Naive B cell (primary cell): ENCODE data around the gene USP1. TPM values are rescaled to one million over a fixed set of nuclear protein-coding genes. Genes with fewer than 3 reads are reported as not detected.

Experiments used
- ATAC-seq, 2 donors: fragments of 150-1000 bp; cut with Tn5 transposase; 2 replicates each; pipeline ENCODE4 v1.10.0; 2021; ENCODE audit warnings: low read depth in 2 of 2, mild to moderate bottlenecking in 2 of 2, moderate library complexity in 2 of 2
- DNase-seq: peaks from one replicate; pipeline ENCODE4 v3.0.0; 2022
- H3K27ac Mint-ChIP-seq, 6 donors: one replicate each; pipeline ENCODE4 v1.8.0; 2020 to 2022; ENCODE audit warnings: mild to moderate bottlenecking in 6 of 6, mixed read lengths in 6 of 6, moderate library complexity in 5 of 6, inconsistent platforms in 2 of 6
- H3K27me3 Mint-ChIP-seq, 3 donors: one replicate each; pipeline ENCODE4 v1.8.0; 2021 to 2022; ENCODE audit warnings: mixed read lengths in 3 of 3, mild to moderate bottlenecking in 1 of 3
- H3K36me3 Mint-ChIP-seq, 2 donors: one replicate each; pipeline ENCODE4 v1.8.0; 2020 to 2022; ENCODE audit warnings: mixed read lengths in 2 of 2, inconsistent platforms in 1 of 2, mild to moderate bottlenecking in 1 of 2
- H3K4me1 Mint-ChIP-seq, 3 donors: one replicate each; pipeline ENCODE4 v1.8.0; 2020 to 2022; ENCODE audit warnings: mixed read lengths in 3 of 3, inconsistent platforms in 1 of 3, mild to moderate bottlenecking in 1 of 3, moderate library complexity in 1 of 3
- H3K4me3 Mint-ChIP-seq, 8 donors: one replicate each; pipeline ENCODE4 v1.8.0; 2020 to 2022; ENCODE audit warnings: mild to moderate bottlenecking in 8 of 8, mixed read lengths in 8 of 8, moderate library complexity in 8 of 8, inconsistent platforms in 2 of 8
- H3K9me3 Mint-ChIP-seq, 7 donors: one replicate each; pipeline ENCODE4 v1.8.0; 2020 to 2022; ENCODE audit warnings: mixed read lengths in 7 of 7, mild to moderate bottlenecking in 5 of 7, inconsistent platforms in 2 of 7, moderate library complexity in 1 of 7
- polyA plus RNA-seq, 6 donors: library from polyadenylated mRNA; unstranded; fragments of 300-500 nt; fragmentation: Illumina TruSeq; gene quantifications; one replicate each; pipeline ENCODE4 v1.2.3, GENCODE V29; 2021; ENCODE audit warnings: low read depth in 6 of 6

Gene USP1
- polyA plus RNA-seq, 6 donors from 2014 or later: 26.0 to 45.8 (median 37.6) TPM

DNA sequence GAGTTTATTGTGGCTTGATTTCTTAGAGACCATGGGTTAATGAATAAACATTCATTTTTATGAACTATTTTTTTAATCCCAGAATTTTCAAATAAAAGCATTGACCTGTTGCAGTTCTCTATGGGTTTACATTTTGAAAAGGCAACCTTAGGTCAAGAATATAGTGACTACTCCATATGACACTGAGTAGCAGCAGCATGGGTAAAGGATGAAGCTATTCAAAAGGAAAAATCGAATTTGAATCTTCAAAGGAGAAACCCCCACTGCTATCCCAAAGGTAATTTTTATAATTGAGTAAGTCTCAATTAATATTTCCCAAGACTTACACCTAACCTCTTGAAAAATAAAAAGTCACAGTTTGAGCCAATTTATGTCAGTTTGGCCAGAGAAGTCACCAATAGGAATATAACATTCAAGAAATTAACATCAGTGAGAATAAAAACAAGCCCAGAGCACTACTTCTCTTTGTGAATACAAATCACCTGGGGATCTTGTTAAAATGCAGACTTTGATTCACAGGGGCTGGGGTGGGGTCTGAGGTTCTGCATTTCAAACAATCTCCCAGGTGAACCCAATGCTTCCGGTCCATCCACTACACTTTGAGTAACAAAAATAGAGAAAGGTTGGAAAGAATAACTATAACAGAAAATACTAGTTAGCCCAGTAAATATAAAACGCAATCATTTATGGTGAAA is 39.8 kb downstream of the USP1 start:
- DNase-seq (no peak), ATAC-seq (no peak)
- Mint-ChIP-seq H3K27me3 (no peaks in the 10 kb centered on the region), H3K4me3 (no peak overlapping the region), H3K4me1 (no peaks in the 10 kb centered on the region), H3K9me3 (no peaks in the 10 kb centered on the region), H3K36me3 (peaks cover 8 to 16% of the 10 kb centered on the region in 2 donors), H3K27ac (no peak overlapping the region)

DNA sequence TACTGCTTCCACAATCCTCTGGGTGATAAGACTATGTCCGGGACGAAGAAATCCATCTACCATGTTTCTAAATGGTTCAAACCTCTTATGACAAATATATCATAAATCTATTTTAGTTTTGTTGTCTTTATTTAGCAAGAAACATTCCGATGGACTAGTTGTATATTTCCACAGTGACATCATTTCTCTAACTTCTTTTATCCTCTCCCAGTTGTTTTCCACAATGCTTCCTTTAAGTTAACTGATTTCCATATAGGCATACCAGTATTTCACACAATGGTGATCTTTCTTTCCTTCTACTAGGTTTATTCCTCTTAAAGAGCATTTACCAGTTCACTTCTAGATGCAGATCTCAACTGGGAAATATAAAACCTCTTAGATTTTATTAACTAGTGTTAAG is 44.8 kb downstream of the USP1 start:
- no peak for ATAC-seq

DNA sequence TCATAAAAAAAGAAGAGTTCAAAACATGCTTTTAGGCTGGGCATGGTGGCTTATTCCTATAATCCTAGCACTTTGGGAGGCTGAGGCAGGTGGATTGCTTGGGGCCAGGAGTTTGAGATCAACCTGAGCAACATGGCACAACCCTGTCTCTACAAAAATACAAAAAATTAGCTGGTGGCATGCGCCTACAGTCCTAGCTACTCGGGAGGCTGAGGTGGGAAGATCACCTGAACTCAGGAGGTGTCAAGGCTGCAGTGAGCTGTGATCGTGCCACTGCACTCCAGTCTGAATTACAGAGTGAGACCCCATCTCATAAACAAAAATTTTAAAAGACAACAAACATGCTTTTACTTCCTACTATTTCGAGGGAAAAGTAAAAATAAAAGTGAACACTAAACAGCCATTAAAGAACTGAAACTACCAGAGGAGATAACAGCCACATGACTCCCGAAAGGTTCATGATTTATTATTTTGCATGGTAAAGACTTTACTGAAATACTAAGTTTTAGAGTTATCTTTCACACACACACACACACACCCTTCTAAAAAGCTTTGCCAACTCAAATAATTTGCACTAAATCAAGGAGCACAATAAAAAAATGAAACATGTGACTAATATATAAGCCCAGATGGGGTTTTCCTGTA is 48.1 kb downstream of the USP1 start:
- no peaks in the 10 kb centered on the region for H3K9me3 Mint-ChIP-seq
- no peaks in the 10 kb centered on the region for H3K27me3 Mint-ChIP-seq
- peak overlapping the region in 5 of 6 donors; percentile 22 to 87 (median 82) for H3K27ac Mint-ChIP-seq
- peaks cover 5 to 16% of the 10 kb centered on the region in 2 donors for H3K36me3 Mint-ChIP-seq
- ATAC-seq (peak in 1 of 2 donors; percentile 35), DNase-seq (no peak)
- peak overlapping the region; percentile 55 to 87 (median 78) for H3K4me3 Mint-ChIP-seq
- peaks cover 18 to 29% (median 20%) of the 10 kb centered on the region in 3 donors for H3K4me1 Mint-ChIP-seq

More for the DNA sequence above, 44.8 kb downstream of the USP1 start:
- Mint-ChIP-seq H3K4me3 (no peak overlapping the region), H3K9me3 (no peaks in the 10 kb centered on the region), H3K27ac (peak overlapping the region in 1 of 6 donors; percentile 50), H3K27me3 (no peaks in the 10 kb centered on the region), H3K4me1 (peaks cover 18 to 29% (median 20%) of the 10 kb centered on the region in 3 donors), H3K36me3 (peaks cover 5 to 8% of the 10 kb centered on the region in 2 donors)
- DNase-seq: no peak

DNA sequence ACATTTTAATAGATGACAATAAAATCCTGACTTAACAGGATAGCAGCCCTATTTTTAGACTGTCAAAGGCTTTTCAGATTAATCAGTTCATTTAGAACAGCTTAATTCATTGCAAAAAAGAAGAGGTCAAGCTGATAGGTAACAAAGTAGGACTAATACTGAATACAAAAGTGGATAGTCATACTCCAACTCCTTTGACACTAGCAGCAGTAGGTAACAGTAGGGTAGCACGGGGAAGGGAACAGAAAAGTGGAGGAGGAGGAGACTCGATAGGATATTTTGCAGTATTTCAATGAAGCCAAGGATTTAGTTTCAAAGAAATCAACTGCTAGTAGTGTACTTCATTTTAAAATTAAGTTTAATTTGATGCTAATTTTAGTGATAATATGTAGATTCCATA is 51.1 kb downstream of the USP1 start:
- DNase-seq (no peak), ATAC-seq (no peak)
- Mint-ChIP-seq H3K36me3 (peaks cover 5 to 7% of the 10 kb centered on the region in 2 donors), H3K4me3 (no peak overlapping the region), H3K27ac (peak overlapping the region in 1 of 6 donors; percentile 24), H3K4me1 (peaks cover 18 to 28% (median 20%) of the 10 kb centered on the region in 3 donors), H3K27me3 (no peaks in the 10 kb centered on the region), H3K9me3 (no peaks in the 10 kb centered on the region)

DNA sequence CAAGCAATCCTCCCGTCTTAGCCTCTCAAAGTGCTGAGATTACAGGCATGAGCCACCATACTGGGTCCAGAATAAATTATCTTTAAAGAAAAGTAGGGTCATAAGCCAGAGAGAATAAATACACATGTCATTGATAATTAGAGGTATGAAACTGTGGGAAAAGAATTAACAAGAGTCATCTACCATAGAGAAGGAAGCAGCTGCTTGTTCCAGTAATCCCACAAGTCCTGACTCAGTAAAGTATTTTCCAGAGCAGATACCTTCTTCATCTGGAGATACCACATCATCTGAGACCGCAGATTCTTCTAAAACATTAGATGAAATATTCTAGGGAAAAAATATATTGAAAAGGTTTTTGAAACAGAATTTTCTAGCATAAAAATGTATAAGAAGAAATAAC is 55.7 kb downstream of the USP1 start:
- Mint-ChIP-seq H3K36me3 (peaks cover 7 to 10% of the 10 kb centered on the region in 2 donors), H3K27ac (peak overlapping the region in 1 of 6 donors; percentile 39), H3K4me3 (no peak overlapping the region), H3K27me3 (no peaks in the 10 kb centered on the region), H3K9me3 (no peaks in the 10 kb centered on the region), H3K4me1 (no peaks in the 10 kb centered on the region)
- ATAC-seq: no peak
- no peak for DNase-seq

DNA sequence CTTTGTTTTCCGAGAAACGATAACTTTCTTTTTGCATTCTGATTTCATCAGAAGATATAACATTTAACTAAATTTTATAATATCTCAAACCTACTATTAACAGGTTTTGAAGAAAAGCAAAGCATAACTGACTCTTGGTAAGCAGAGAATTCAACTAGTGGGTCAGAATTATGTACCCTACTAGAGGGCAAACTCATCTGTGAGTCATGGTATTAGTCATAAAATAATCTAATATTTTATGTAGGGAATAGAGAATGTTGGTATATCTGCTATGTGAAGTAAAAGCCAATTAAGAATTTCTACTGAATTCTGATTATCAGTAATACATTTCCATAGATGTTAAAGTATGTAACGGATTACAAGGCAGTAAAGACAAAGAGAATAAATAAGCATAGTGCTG is 56.8 kb downstream of the USP1 start:
- H3K9me3 Mint-ChIP-seq: no peaks in the 10 kb centered on the region
- H3K4me1 Mint-ChIP-seq: no peaks in the 10 kb centered on the region
- peaks cover 0 to 16% of the 10 kb centered on the region in 2 donors for H3K36me3 Mint-ChIP-seq
- H3K27me3 Mint-ChIP-seq: no peaks in the 10 kb centered on the region
- H3K27ac Mint-ChIP-seq: no peak overlapping the region
- DNase-seq: no peak
- no peak overlapping the region for H3K4me3 Mint-ChIP-seq
- ATAC-seq: no peak

DNA sequence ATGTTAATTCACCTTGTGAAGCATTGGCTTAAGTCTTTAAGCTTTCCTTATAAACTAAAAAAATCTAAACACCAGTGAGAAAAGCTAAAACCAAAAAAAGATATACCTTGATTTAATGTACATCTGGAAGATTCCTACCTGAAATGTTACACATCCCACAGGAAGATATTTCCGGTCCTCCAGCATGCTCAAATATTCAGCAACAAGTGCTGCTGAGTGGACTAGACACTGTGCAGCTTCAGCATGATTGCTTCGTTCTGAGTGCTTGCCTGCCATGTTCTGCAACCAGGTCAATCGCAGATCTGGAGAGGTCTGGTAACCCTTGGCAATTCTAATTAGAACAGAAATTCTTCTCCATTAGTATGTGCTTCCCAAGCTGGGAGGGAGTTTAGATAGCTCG is 57.3 kb downstream of the USP1 start:
- ATAC-seq: no peak
- Mint-ChIP-seq H3K4me1 (no peaks in the 10 kb centered on the region), H3K9me3 (no peaks in the 10 kb centered on the region), H3K27me3 (no peaks in the 10 kb centered on the region), H3K27ac (no peak overlapping the region), H3K36me3 (peaks cover 0 to 16% of the 10 kb centered on the region in 2 donors), H3K4me3 (no peak overlapping the region)
- DNase-seq: no peak

DNA sequence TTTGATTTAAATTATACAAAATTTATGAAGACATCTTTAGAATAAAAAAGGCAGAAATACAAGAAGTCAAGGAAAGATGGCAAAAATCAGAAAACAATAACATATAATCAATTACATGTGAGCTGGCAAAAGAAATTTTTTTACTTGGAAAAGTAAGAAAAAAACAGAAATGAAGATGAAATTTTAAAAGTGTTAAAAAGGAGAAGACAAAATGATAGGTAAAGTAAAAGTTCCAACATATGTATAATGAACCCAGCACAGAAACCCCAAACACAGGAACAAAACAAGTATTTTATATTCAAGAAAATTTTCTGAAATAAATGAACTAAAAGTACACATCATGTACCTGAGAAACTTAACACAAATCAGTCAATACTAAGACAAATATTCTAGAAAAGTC is 63.4 kb downstream of the USP1 start:
- Mint-ChIP-seq H3K27ac (peak overlapping the region in 1 of 6 donors; percentile 81), H3K4me1 (no peaks in the 10 kb centered on the region), H3K4me3 (no peak overlapping the region), H3K27me3 (no peaks in the 10 kb centered on the region), H3K36me3 (peaks cover 0 to 17% of the 10 kb centered on the region in 2 donors), H3K9me3 (no peaks in the 10 kb centered on the region)
- no peak for DNase-seq
- ATAC-seq: no peak

Other genes starting within 250 kb of the USP1 start
- gene L1TD1, start 242.2 kb upstream of the USP1 start, polyA plus RNA-seq: not detected
- gene KANK4, start 117.6 kb upstream of the USP1 start, polyA plus RNA-seq: not detected
- gene ANGPTL3, start 160.5 kb downstream of the USP1 start, polyA plus RNA-seq: not detected